GM12891 (cell line): ENCODE measurements around the gene SCO2.

Source experiments
- PAX5 ChIP-seq: IDR thresholded peaks from 2 replicates; pipeline ENCODE4 v1.6.1; 2011; ENCODE audit warnings: low read length, moderate library complexity, mild to moderate bottlenecking; ENCODE audit not compliant: insufficient read depth, severe bottlenecking
- POLR2AphosphoS5 ChIP-seq: IDR thresholded peaks from 2 replicates; pipeline ENCODE4 v1.6.1; 2011; ENCODE audit warnings: low read depth, low read length, control low read depth
- POU2F2 ChIP-seq: IDR thresholded peaks from 2 replicates; pipeline ENCODE4 v1.6.1; 2011; ENCODE audit warnings: low read depth, mild to moderate bottlenecking, control low read depth, low read length, moderate library complexity
- SPI1 ChIP-seq: IDR thresholded peaks from 2 replicates; pipeline ENCODE4 v1.6.1; 2011; ENCODE audit warnings: low read depth, low read length, control low read depth
- TAF1 ChIP-seq: IDR thresholded peaks from 2 replicates; pipeline ENCODE4 v1.6.1; 2011; ENCODE audit warnings: low read depth, low read length, control low read depth

- no peak for TF ChIP-seq TAF1
- no peak for TF ChIP-seq POLR2AphosphoS5
- TF ChIP-seq POU2F2, result no peak
- TF ChIP-seq PAX5, result no peak
- TF ChIP-seq SPI1, result no peak
These were observed 27.0 kb downstream of the SCO2 start for GRCh38 chr22:50498322-50498890.
